ENCODE data around the gene LOXHD1.

LOXHD1 gene

GRCh38 chr18:46641917-46642316 is 15.1 kb downstream of the LOXHD1 start:
- no peak overlapping the region for H3K4me3 ChIP-seq (ENCODE audit: low read length)
- DNase-seq (ENCODE audit: low read depth), result peak; percentile 31
- TF ChIP-seq CTCF (conservative IDR thresholded peaks at IDR 0.05; ENCODE audit: low read length), result no peak

GRCh38 chr18:46639386-46639785 is 17.6 kb downstream of the LOXHD1 start:
- TF ChIP-seq CTCF (conservative IDR thresholded peaks at IDR 0.05; ENCODE audit: low read length), result no peak
- H3K4me3 ChIP-seq (ENCODE audit: low read length), result no peak overlapping the region
- no peak for DNase-seq (ENCODE audit: low read depth)

GRCh38 chr18:46636040-46636630 is 20.9 kb downstream of the LOXHD1 start:
- no peak for TF ChIP-seq CTCF (conservative IDR thresholded peaks at IDR 0.05; ENCODE audit: low read length)
- no peak for DNase-seq (ENCODE audit: low read depth)
- no peak overlapping the region for H3K4me3 ChIP-seq (ENCODE audit: low read length)

- TF ChIP-seq CTCF (conservative IDR thresholded peaks at IDR 0.05; ENCODE audit: low read length), result no peak
- H3K4me3 ChIP-seq (ENCODE audit: low read length), result no peak overlapping the region
- peak; percentile 2 for DNase-seq (ENCODE audit: low read depth)
Measured at GRCh38 chr18:46632401-46633071, 24.5 kb downstream of the LOXHD1 start.

- H3K4me3 ChIP-seq (ENCODE audit: low read length), result no peak overlapping the region
- no peak for DNase-seq (ENCODE audit: low read depth)
- TF ChIP-seq CTCF (conservative IDR thresholded peaks at IDR 0.05; ENCODE audit: low read length), result no peak
Measured at GRCh38 chr18:46630991-46631390, 26.0 kb downstream of the LOXHD1 start.

- peak; percentile 17 for DNase-seq (ENCODE audit: low read depth)
- H3K4me3 ChIP-seq (ENCODE audit: low read length), result no peak overlapping the region
- TF ChIP-seq CTCF (conservative IDR thresholded peaks at IDR 0.05; ENCODE audit: low read length), result no peak
Measured at GRCh38 chr18:46630160-46630559, 26.9 kb downstream of the LOXHD1 start.

- no peak overlapping the region for H3K4me3 ChIP-seq (ENCODE audit: low read length)
- DNase-seq (ENCODE audit: low read depth), result no peak
- no peak for TF ChIP-seq CTCF (conservative IDR thresholded peaks at IDR 0.05; ENCODE audit: low read length)
Measured at GRCh38 chr18:46629361-46629760, 27.7 kb downstream of the LOXHD1 start.

Measured in AG10803 (cell line).